T-helper 17 cell (primary cell): ENCODE measurements around the gene DEPDC7. TPM values are rescaled to one million over a fixed set of nuclear protein-coding genes. Genes with fewer than 3 reads are reported as not detected.

Experiments
- ATAC-seq: fragments of 150-1000 bp; cut with Tn5 transposase; 2 replicates; pipeline ENCODE4 v1.10.0; 2021; ENCODE audit warnings: mild to moderate bottlenecking, moderate library complexity
- DNase-seq, 3 donors: peaks; one replicate each; pipeline versions ENCODE4 v3.0.0 to v3.0.0-alpha.2; 2020 to 2021
- H3K9me3 ChIP-seq: one replicate; pipeline ENCODE4 v1.7.0; 2013; ENCODE audit warnings: low read length, mild to moderate bottlenecking; ENCODE audit not compliant: control insufficient read depth, poor library complexity, severe bottlenecking
- H3K27ac Mint-ChIP-seq: one replicate; pipeline ENCODE4 v1.8.0; 2022; ENCODE audit warnings: mild to moderate bottlenecking, moderate library complexity, mixed read lengths
- H3K27me3 Mint-ChIP-seq: one replicate; pipeline ENCODE4 v1.8.0; 2022; ENCODE audit warnings: mixed read lengths
- H3K36me3 Mint-ChIP-seq: one replicate; pipeline ENCODE4 v1.8.0; 2022; ENCODE audit warnings: low read depth, mixed read lengths
- H3K4me1 Mint-ChIP-seq: one replicate; pipeline ENCODE4 v1.8.0; 2022; ENCODE audit warnings: mild to moderate bottlenecking, mixed read lengths
- H3K4me3 Mint-ChIP-seq: one replicate; pipeline ENCODE4 v1.8.0; 2022; ENCODE audit warnings: mild to moderate bottlenecking, moderate library complexity, mixed read lengths
- total RNA-seq, 4 donors: library from RNA in 2 of 4; stranded (reverse) in 2 of 4; gene quantifications; one replicate each; pipeline ENCODE4 v1.2.3 and lab custom pipeline; 2022 to 2026

The DEPDC7 gene
- total RNA-seq, 2 donors from 2014 or later, result 0.47 to 0.70 TPM

DNA sequence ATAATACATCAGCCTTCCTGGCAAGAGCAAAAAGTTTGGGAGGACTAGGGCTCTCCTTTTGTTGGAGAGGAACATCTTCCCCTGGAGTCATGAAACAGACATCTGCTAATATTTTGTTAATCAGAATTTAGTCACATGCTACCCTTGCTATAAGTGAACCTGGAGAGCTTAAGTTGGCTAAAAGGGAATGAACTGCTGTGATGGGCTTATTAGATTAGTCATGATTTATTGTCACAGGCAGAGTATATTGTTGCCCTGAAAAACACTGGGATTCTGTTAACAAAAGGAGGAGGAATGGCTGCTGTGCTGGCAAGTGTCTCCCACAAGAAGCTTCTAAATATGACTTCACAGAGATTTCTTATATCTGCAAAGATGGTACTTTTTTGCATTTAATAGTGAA lies 39.7 kb downstream of the DEPDC7 start:
- H3K9me3 ChIP-seq, result no peaks in the 10 kb centered on the region
- ATAC-seq (no peak), DNase-seq (no peak)
- Mint-ChIP-seq H3K4me1 (peaks cover 3% of the 10 kb centered on the region), H3K4me3 (no peak overlapping the region), H3K27me3 (no peaks in the 10 kb centered on the region), H3K27ac (no peak overlapping the region), H3K36me3 (peaks cover 3% of the 10 kb centered on the region)

- H3K9me3 ChIP-seq, result no peaks in the 10 kb centered on the region
- Mint-ChIP-seq H3K27ac (no peak overlapping the region), H3K4me3 (no peak overlapping the region), H3K4me1 (peaks cover 3% of the 10 kb centered on the region), H3K27me3 (no peaks in the 10 kb centered on the region), H3K36me3 (peaks cover 3% of the 10 kb centered on the region)
- no peak for ATAC-seq
- DNase-seq, result no peak
Observed at GRCh38 chr11:33057284-33057683, 41.6 kb downstream of the DEPDC7 start.

GRCh38 chr11:33059331-33060007 lies 43.8 kb downstream of the DEPDC7 start:
- DNase-seq, result no peak
- Mint-ChIP-seq H3K4me3 (no peak overlapping the region), H3K27me3 (no peaks in the 10 kb centered on the region), H3K36me3 (peaks cover 6% of the 10 kb centered on the region), H3K4me1 (peaks cover 8% of the 10 kb centered on the region), H3K27ac (peak overlapping the region; percentile 47)
- ATAC-seq, result no peak
- H3K9me3 ChIP-seq, result no peaks in the 10 kb centered on the region

DNA sequence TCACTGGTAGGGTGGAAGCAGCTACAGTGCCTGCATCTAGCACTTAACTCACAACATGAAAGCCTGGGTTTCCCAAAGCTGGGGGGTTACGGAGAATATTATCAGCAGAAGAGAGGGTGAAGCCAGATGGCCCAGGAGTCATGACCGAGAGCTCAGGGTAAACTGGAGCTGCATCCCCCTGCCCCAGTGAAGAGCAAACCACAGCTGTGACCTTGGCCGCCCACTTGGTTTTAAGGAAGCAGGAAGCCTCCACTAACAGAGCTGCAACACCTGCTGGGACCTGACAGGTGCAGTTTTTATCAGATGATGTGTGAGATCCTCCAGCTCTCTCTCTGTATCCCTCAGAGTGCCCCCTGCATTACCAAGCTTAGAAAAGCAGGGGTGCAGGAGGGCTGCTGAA lies 44.6 kb downstream of the DEPDC7 start:
- H3K9me3 ChIP-seq, result no peaks in the 10 kb centered on the region
- H3K4me1 Mint-ChIP-seq, result peaks cover 11% of the 10 kb centered on the region
- H3K27me3 Mint-ChIP-seq, result no peaks in the 10 kb centered on the region
- DNase-seq, result no peak
- H3K27ac Mint-ChIP-seq, result no peak overlapping the region
- no peak for ATAC-seq
- peaks cover 6% of the 10 kb centered on the region for H3K36me3 Mint-ChIP-seq
- H3K4me3 Mint-ChIP-seq, result peak overlapping the region; percentile 45

DNA sequence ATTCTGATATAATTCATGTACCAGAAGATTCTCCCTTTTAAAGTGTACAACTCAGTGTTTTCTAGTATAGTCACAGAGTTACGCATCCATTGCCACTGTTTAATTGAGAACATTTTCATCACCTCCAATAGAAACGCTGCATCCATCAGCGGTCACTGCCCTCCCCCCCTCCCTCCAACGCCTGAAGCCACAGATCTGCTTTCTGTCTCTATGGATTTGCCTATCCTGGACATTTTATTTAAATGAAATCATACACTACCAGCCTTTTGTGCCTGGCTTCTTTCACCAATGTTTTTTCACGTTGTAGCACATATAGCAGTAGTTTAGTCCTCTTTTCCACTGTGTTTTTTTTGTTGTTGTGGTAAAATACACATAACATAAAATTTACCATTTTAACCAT lies 46.5 kb downstream of the DEPDC7 start:
- peaks cover 13% of the 10 kb centered on the region for H3K4me1 Mint-ChIP-seq
- no peaks in the 10 kb centered on the region for H3K9me3 ChIP-seq
- DNase-seq (no peak), ATAC-seq (no peak)
- H3K36me3 Mint-ChIP-seq, result peaks cover 9% of the 10 kb centered on the region
- H3K4me3 Mint-ChIP-seq, result no peak overlapping the region
- no peak overlapping the region for H3K27ac Mint-ChIP-seq
- no peaks in the 10 kb centered on the region for H3K27me3 Mint-ChIP-seq

DNA sequence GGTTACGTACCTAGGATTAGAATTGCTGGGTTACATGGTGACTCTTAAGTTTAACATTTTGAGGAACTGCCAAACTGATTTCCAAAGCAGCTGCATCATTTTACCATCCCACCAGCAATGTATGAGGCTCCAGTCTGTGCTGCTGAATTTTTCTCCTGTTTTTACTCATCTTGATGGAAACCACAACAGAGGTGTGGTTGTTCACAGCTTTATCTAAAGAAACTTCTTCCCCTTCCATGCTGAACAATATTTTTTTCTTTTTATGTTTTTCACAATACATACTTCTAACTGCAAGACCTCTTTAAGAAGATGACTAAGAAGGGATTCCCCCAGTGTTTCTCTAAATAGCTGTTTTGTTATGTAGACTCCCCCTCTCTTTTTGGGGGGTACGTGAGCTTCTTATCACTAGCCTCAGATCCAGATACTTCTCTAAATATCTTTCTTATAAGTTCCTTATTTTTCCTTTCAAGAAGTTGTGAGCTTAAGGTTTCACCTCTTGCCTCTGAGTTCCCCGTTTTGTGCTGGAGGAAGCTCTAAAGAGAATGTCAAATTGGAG lies 47.7 kb downstream of the DEPDC7 start:
- DNase-seq (no peak), ATAC-seq (no peak)

DNA sequence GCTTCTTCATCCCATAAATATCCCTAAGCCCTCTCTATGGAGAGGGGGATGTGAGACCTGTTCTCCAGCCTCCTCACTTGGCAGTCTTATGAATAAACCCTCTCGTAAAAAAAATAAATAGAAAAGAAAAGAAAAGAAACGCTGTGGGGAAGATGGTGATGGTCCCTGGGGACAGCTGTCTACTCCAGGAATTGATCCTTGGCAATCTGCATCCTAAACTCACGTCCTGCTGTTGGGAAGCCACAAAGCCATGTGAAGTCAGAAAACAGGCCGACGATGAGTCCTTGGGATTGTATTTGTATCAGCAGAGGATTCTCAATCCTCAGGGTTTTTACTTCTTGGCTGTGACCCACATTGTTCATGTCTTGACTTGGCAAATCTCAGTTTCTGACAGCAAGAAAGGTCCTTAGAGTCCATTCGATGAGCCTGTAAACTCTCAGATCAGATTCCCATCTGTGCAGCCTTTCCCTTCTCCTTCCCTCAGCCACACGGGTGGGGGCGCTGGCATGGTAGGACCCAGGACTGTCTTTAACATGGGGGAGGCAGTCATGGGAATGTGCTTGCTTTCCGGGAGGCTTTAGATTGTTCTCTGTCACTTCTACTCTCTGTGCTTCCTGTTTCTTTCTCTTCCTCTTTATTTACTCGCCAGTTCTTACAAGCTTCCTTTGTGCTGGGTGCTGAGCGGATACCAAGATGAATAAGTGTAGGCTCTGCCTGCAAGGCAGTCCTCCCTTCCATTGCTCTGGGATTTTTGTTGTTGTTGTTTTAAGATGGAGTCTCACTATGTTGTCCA lies 48.6 kb downstream of the DEPDC7 start:
- Mint-ChIP-seq H3K27ac (peak overlapping the region; percentile 72), H3K36me3 (peaks cover 9% of the 10 kb centered on the region), H3K27me3 (no peaks in the 10 kb centered on the region), H3K4me1 (peaks cover 12% of the 10 kb centered on the region), H3K4me3 (no peak overlapping the region)
- no peak for ATAC-seq
- no peak for DNase-seq
- no peaks in the 10 kb centered on the region for H3K9me3 ChIP-seq

More for the DNA sequence above, 47.7 kb downstream of the DEPDC7 start:
- H3K27ac Mint-ChIP-seq, result peak overlapping the region; percentile 43
- no peak overlapping the region for H3K4me3 Mint-ChIP-seq
- no peaks in the 10 kb centered on the region for H3K9me3 ChIP-seq
- peaks cover 12% of the 10 kb centered on the region for H3K4me1 Mint-ChIP-seq
- H3K36me3 Mint-ChIP-seq, result peaks cover 9% of the 10 kb centered on the region
- no peaks in the 10 kb centered on the region for H3K27me3 Mint-ChIP-seq

- Mint-ChIP-seq H3K27ac (peak overlapping the region; percentile 72), H3K4me3 (no peak overlapping the region)
Observed at GRCh38 chr11:33064866-33065265, 49.2 kb downstream of the DEPDC7 start.

GRCh38 chr11:33065445-33066178 lies 49.9 kb downstream of the DEPDC7 start:
- H3K36me3 Mint-ChIP-seq, result peaks cover 6% of the 10 kb centered on the region
- H3K4me3 Mint-ChIP-seq, result no peak overlapping the region
- no peaks in the 10 kb centered on the region for H3K9me3 ChIP-seq
- H3K27ac Mint-ChIP-seq, result peak overlapping the region; percentile 79
- DNase-seq, result peak; percentile 47 to 64 (median 50)
- ATAC-seq, result peak; percentile 94
- no peaks in the 10 kb centered on the region for H3K27me3 Mint-ChIP-seq
- H3K4me1 Mint-ChIP-seq, result peaks cover 12% of the 10 kb centered on the region

More at GRCh38 chr11:33064866-33065265, 49.2 kb downstream of the DEPDC7 start:
- no peaks in the 10 kb centered on the region for H3K9me3 ChIP-seq
- no peak for ATAC-seq
- no peak for DNase-seq
- Mint-ChIP-seq H3K27me3 (no peaks in the 10 kb centered on the region), H3K4me1 (peaks cover 12% of the 10 kb centered on the region), H3K36me3 (peaks cover 6% of the 10 kb centered on the region)

GRCh38 chr11:33067294-33067693 lies 51.6 kb downstream of the DEPDC7 start:
- ATAC-seq (no peak), DNase-seq (no peak)
- Mint-ChIP-seq H3K36me3 (peaks cover 6% of the 10 kb centered on the region), H3K27ac (no peak overlapping the region), H3K4me3 (no peak overlapping the region), H3K4me1 (peaks cover 14% of the 10 kb centered on the region), H3K27me3 (no peaks in the 10 kb centered on the region)
- no peaks in the 10 kb centered on the region for H3K9me3 ChIP-seq

DNA sequence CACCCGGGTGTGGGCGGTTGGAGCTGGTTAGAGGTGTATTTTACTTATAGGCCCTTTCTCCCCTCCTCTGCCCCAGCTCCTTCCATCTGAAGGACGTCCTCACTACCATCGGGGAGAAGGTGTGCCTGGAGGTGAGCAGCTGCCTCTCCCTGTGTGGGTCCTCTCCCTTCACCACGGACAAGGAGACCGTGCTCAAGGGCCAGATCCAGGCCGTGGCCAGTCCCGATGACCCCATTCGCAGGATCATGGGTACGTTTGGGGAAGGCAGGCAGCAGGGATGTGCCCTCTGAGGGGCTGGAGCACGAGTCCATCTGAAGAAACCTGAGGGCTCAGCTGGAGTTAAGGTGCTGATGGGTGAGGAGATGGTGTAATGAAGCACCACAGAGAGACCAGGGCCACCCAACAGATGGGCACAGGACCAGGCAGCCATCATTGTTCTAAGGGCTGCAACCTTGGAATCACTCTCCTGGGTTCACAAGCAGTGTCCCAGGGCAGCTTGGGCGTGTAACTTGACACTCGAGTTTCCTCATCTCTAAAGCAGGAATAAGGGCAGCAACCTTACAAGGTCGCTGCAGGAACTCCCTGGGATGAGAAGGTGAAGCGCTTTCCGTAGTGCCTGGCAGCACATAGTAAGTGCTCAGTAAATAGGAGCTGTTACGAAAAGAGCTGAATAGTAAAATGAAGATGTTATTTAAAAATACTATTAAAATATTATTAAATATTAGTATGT lies 53.1 kb downstream of the DEPDC7 start:
- no peaks in the 10 kb centered on the region for H3K9me3 ChIP-seq
- H3K4me3 Mint-ChIP-seq, result no peak overlapping the region
- DNase-seq, result no peak
- ATAC-seq, result no peak
- H3K27ac Mint-ChIP-seq, result no peak overlapping the region
- H3K27me3 Mint-ChIP-seq, result no peaks in the 10 kb centered on the region
- H3K4me1 Mint-ChIP-seq, result peaks cover 11% of the 10 kb centered on the region
- peaks cover 3% of the 10 kb centered on the region for H3K36me3 Mint-ChIP-seq

GRCh38 chr11:33072465-33072864 lies 56.8 kb downstream of the DEPDC7 start:
- Mint-ChIP-seq H3K4me1 (peaks cover 2% of the 10 kb centered on the region), H3K27ac (no peak overlapping the region), H3K4me3 (no peak overlapping the region), H3K36me3 (peaks cover 6% of the 10 kb centered on the region), H3K27me3 (no peaks in the 10 kb centered on the region)
- ATAC-seq (no peak), DNase-seq (no peak)
- no peaks in the 10 kb centered on the region for H3K9me3 ChIP-seq
